Neural cell (in vitro differentiated cells): ENCODE results near the gene SLC27A2. TPM values are rescaled to one million over a fixed set of nuclear protein-coding genes. Genes with fewer than 3 reads are reported as not detected.

Experiments
- H2AFZ ChIP-seq: fragments of 200-600, 300-800 bp; sonication (generic), shearing (Covaris generic); 2 replicates; pipeline ENCODE4 v1.6.0; 2014; ENCODE audit warnings: low read depth, mild to moderate bottlenecking, antibody characterized with exemption, low read length, moderate library complexity
- H3F3A ChIP-seq: fragments of 200-600 bp; shearing (Covaris generic); 2 replicates; pipeline ENCODE4 v1.6.1; 2016; ENCODE audit warnings: mild to moderate bottlenecking, moderate library complexity, mixed read lengths, antibody characterized with exemption, low read length; ENCODE audit not compliant: insufficient read depth, poor library complexity, severe bottlenecking
- H3K27ac ChIP-seq: fragments of 200-600, 300-800 bp; sonication (generic), shearing (Covaris generic); 2 replicates; pipeline ENCODE4 v1.5.1; 2014; ENCODE audit warnings: mild to moderate bottlenecking, low read length, moderate library complexity
- H3K27me3 ChIP-seq: fragments of 300-800, 200-600 bp; sonication (generic), shearing (Covaris generic); 2 replicates; pipeline ENCODE4 v1.6.0; 2014; ENCODE audit warnings: mild to moderate bottlenecking, low read depth, low read length, moderate library complexity; ENCODE audit not compliant: insufficient read depth
- H3K36me3 ChIP-seq: fragments of 300-800, 200-600 bp; sonication (generic), shearing (Covaris generic); 2 replicates; pipeline ENCODE4 v1.5.1; 2014; ENCODE audit warnings: mild to moderate bottlenecking, antibody characterized with exemption, low read length, moderate library complexity; ENCODE audit not compliant: insufficient read depth
- H3K4me2 ChIP-seq: fragments of 300-800, 200-600 bp; sonication (generic), shearing (Covaris generic); 2 replicates; pipeline ENCODE4 v1.6.0; 2014; ENCODE audit warnings: mild to moderate bottlenecking, low read length
- H3K4me3 ChIP-seq: fragments of 300-800, 200-600 bp; sonication (generic), shearing (Covaris generic); 2 replicates; pipeline ENCODE4 v1.5.1; 2014; ENCODE audit warnings: mild to moderate bottlenecking, low read length, moderate library complexity
- H3K79me2 ChIP-seq: fragments of 200-600 bp; shearing (Covaris generic); replicated peaks from 2 replicates; pipeline ENCODE4 v1.6.0; 2014; ENCODE audit warnings: mild to moderate bottlenecking, low read length, moderate library complexity; ENCODE audit not compliant: insufficient read depth
- H3K9ac ChIP-seq: fragments of 300-800, 200-600 bp; sonication (generic), shearing (Covaris generic); 2 replicates; pipeline ENCODE4 v1.6.1; 2016; ENCODE audit warnings: mild to moderate bottlenecking, low read length, mixed read lengths
- H3K9me2 ChIP-seq: fragments of 200-600 bp; shearing (Covaris generic); 2 replicates; pipeline ENCODE4 v1.6.1; 2016; ENCODE audit warnings: mild to moderate bottlenecking, low read length, mixed read lengths; ENCODE audit not compliant: insufficient read depth
- H3K9me3 ChIP-seq: fragments of 200-600, 300-800 bp; sonication (generic), shearing (Covaris generic); 2 replicates; pipeline ENCODE4 v1.6.1; 2016; ENCODE audit warnings: mild to moderate bottlenecking, mixed run types, low read length, moderate library complexity, mixed read lengths
- H4K20me1 ChIP-seq: fragments of 200-600 bp; shearing (Covaris generic); 2 replicates; pipeline ENCODE4 v1.6.1; 2016; ENCODE audit warnings: mild to moderate bottlenecking, mixed run types; ENCODE audit not compliant: insufficient read depth
- EP300 ChIP-seq: fragments of 450-650 bp; conservative IDR thresholded peaks from 2 replicates; pipeline ENCODE4 v1.6.1; 2014; ENCODE audit warnings: antibody characterized with exemption, mild to moderate bottlenecking, moderate library complexity; ENCODE audit not compliant: poor library complexity, severe bottlenecking
- EZH2 ChIP-seq: fragments of 200-600, 300-800 bp; shearing (Covaris generic), sonication (generic); IDR thresholded peaks from 2 replicates; pipeline ENCODE4 v1.6.1; 2014; ENCODE audit warnings: antibody characterized with exemption, low read length, borderline replicate concordance, mild to moderate bottlenecking; ENCODE audit not compliant: insufficient read depth, poor library complexity, severe bottlenecking
- MXI1 ChIP-seq: fragments of 450-650 bp; conservative IDR thresholded peaks from 2 replicates; pipeline ENCODE4 v1.6.1; 2014; ENCODE audit warnings: antibody characterized with exemption, mild to moderate bottlenecking; ENCODE audit not compliant: poor library complexity, severe bottlenecking
- POLR2AphosphoS5 ChIP-seq: IDR thresholded peaks from 2 replicates; pipeline ENCODE4 v1.6.1; 2012
- RAD21 ChIP-seq: fragments of 450-650 bp; conservative IDR thresholded peaks from 2 replicates; pipeline ENCODE4 v1.6.1; 2014; ENCODE audit warnings: antibody characterized with exemption, mild to moderate bottlenecking, moderate library complexity
- REST ChIP-seq: IDR thresholded peaks from 2 replicates; pipeline ENCODE4 v1.6.1; 2012; ENCODE audit warnings: borderline replicate concordance
- SMC3 ChIP-seq: fragments of 450-650 bp; conservative IDR thresholded peaks from 2 replicates; pipeline ENCODE4 v1.6.1; 2014; ENCODE audit warnings: antibody characterized with exemption, mild to moderate bottlenecking, moderate library complexity; ENCODE audit not compliant: poor library complexity
- TAF1 ChIP-seq: IDR thresholded peaks from 2 replicates; pipeline ENCODE4 v1.6.1; 2012; ENCODE audit warnings: low read depth
- polyA plus RNA-seq: library from polyadenylated mRNA; depleted of rRNA; stranded (reverse); fragments of >200 nt; gene quantifications from 2 replicates; pipeline ENCODE4 v1.2.3, GENCODE V29; 2014
- TF ChIP-seq, protein P1 (sequence below): fragments of 450-650 bp; IDR thresholded peaks from 2 replicates; pipeline ENCODE4 v1.5.1; 2014; ENCODE audit warnings: antibody characterized with exemption, mild to moderate bottlenecking, moderate library complexity; ENCODE audit not compliant: poor library complexity, severe bottlenecking

The SLC27A2 gene
- polyA plus RNA-seq, 1 donor from 2014 or later = 3.5 TPM

DNA sequence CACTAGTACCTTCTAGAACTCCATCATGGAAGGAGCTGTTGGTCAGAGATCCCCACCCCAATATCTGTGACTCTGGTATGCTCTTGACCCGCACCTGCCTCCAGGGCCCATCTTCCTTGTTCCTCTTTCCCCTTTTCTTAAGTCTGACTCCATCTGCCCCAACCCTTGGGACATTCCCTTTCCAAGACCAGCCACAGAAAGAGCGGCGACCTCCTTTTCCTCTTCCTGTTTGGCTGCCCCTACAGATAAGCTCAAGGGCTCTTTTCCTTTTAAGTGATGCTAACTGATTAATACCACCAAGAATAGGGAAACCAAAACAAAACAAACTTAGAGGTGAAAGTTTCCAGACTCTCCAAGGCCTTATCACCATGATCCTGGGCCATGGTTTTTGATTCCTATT is 41.0 kb upstream of the SLC27A2 start:
- Histone ChIP-seq H3F3A (no peaks in the 10 kb centered on the region), H3K79me2 (no peaks in the 10 kb centered on the region), H3K9me3 (no peaks in the 10 kb centered on the region), H3K9me2 (no peaks in the 10 kb centered on the region), H2AFZ (no peak overlapping the region), H3K27me3 (no peaks in the 10 kb centered on the region), H3K4me3 (no peak overlapping the region), H3K27ac (no peak overlapping the region), H3K4me2 (no peak overlapping the region), H3K36me3 (no peaks in the 10 kb centered on the region), H3K9ac (no peak overlapping the region), H4K20me1 (no peaks in the 10 kb centered on the region)
- no peak for TF ChIP-seq REST
- TF ChIP-seq, protein P1, sequence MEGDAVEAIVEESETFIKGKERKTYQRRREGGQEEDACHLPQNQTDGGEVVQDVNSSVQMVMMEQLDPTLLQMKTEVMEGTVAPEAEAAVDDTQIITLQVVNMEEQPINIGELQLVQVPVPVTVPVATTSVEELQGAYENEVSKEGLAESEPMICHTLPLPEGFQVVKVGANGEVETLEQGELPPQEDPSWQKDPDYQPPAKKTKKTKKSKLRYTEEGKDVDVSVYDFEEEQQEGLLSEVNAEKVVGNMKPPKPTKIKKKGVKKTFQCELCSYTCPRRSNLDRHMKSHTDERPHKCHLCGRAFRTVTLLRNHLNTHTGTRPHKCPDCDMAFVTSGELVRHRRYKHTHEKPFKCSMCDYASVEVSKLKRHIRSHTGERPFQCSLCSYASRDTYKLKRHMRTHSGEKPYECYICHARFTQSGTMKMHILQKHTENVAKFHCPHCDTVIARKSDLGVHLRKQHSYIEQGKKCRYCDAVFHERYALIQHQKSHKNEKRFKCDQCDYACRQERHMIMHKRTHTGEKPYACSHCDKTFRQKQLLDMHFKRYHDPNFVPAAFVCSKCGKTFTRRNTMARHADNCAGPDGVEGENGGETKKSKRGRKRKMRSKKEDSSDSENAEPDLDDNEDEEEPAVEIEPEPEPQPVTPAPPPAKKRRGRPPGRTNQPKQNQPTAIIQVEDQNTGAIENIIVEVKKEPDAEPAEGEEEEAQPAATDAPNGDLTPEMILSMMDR = no peak
- TF ChIP-seq EP300 = no peak
- TF ChIP-seq RAD21 = no peak

GRCh38 chr15:50141856-50142255 is 40.1 kb upstream of the SLC27A2 start:
- Histone ChIP-seq H3K79me2 (no peaks in the 10 kb centered on the region), H3F3A (no peaks in the 10 kb centered on the region), H4K20me1 (no peaks in the 10 kb centered on the region), H3K4me2 (no peak overlapping the region), H3K27ac (no peak overlapping the region), H3K36me3 (no peaks in the 10 kb centered on the region), H3K9ac (no peak overlapping the region), H2AFZ (no peak overlapping the region), H3K9me2 (no peaks in the 10 kb centered on the region), H3K9me3 (no peaks in the 10 kb centered on the region), H3K4me3 (no peak overlapping the region), H3K27me3 (no peaks in the 10 kb centered on the region)
- no peak for TF ChIP-seq POLR2AphosphoS5
- no peak for TF ChIP-seq EP300
- no peak for TF ChIP-seq TAF1
- no peak for TF ChIP-seq REST
- no peak for TF ChIP-seq SMC3
- no peak for TF ChIP-seq MXI1
- TF ChIP-seq, protein P1 = no peak
- TF ChIP-seq EZH2 = no peak
- TF ChIP-seq RAD21 = no peak
